ENCODE data around the gene TRIM46. TPM values are rescaled to one million over a fixed set of nuclear protein-coding genes. Genes with fewer than 3 reads are reported as not detected.

The TRIM46 gene
- total and polyA plus RNA-seq, 7 donors, result 0.16 to 3.0 (median 0.64) TPM; not detected in 1

DNA sequence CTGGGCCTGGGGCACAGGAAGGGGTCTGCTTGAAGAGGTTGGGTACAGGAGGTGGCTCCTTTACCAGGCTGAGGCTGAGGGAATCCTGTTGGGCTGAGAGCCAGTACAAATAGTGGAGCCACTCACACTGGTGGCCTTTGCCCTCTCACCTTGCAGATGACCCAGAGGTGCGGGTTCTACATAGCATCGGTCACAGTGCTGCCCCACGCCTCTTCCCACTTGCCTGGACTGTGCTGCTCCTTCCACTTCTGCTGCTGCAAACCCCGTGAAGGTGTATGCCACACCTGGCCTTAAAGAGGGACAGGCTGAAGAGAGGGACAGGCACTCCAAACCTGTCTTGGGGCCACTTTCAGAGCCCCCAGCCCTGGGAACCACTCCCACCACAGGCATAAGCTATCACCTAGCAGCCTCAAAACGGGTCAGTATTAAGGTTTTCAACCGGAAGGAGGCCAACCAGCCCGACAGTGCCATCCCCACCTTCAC lies 39.8 kb upstream of the TRIM46 start:
- H3K27ac ChIP-seq, result peak overlapping the region; percentile 94 to 99 (median 98)
- no peaks in the 10 kb centered on the region for H3K9me3 ChIP-seq
- 31 to 75% methylated on average over 7 of the region's 7 CpGs for WGBS, 2 donors
- H3K4me3 ChIP-seq, result no peak overlapping the region
- peaks cover 19 to 35% (median 21%) of the 10 kb centered on the region in 4 donors for H3K36me3 ChIP-seq
- no peaks in the 10 kb centered on the region for H3K27me3 ChIP-seq
- no peak for TF ChIP-seq POLR2AphosphoS5 (IDR thresholded peaks at IDR 0.05)
- no peak for TF ChIP-seq EP300 (IDR thresholded peaks at IDR 0.05)
- TF ChIP-seq, protein P1, sequence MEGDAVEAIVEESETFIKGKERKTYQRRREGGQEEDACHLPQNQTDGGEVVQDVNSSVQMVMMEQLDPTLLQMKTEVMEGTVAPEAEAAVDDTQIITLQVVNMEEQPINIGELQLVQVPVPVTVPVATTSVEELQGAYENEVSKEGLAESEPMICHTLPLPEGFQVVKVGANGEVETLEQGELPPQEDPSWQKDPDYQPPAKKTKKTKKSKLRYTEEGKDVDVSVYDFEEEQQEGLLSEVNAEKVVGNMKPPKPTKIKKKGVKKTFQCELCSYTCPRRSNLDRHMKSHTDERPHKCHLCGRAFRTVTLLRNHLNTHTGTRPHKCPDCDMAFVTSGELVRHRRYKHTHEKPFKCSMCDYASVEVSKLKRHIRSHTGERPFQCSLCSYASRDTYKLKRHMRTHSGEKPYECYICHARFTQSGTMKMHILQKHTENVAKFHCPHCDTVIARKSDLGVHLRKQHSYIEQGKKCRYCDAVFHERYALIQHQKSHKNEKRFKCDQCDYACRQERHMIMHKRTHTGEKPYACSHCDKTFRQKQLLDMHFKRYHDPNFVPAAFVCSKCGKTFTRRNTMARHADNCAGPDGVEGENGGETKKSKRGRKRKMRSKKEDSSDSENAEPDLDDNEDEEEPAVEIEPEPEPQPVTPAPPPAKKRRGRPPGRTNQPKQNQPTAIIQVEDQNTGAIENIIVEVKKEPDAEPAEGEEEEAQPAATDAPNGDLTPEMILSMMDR (IDR thresholded peaks at IDR 0.05), result no peak
- TF ChIP-seq POLR2A (IDR thresholded peaks at IDR 0.05), result no peak
- no peak for DNase-seq
- intact Hi-C loops (cut with DNase I), result loop anchor here (2.0 kb wide), 1 partner anchor 43 kb away; no protein-coding TSS in a partner anchor
- H3K4me1 ChIP-seq, result peaks cover 0 to 64% (median 46%) of the 10 kb centered on the region in 4 donors

DNA sequence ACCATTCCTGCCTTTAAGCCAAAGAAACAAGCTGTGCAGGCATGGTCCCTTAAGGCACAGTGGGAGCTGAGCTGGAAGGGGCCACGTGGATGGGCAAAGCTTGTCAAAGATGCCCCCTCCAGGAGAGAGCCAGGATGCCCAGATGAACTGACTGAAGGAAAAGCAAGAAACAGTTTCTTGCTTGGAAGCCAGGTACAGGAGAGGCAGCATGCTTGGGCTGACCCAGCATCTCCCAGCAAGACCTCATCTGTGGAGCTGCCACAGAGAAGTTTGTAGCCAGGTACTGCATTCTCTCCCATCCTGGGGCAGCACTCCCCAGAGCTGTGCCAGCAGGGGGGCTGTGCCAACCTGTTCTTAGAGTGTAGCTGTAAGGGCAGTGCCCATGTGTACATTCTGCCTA lies 39.3 kb upstream of the TRIM46 start:
- no peaks in the 10 kb centered on the region for H3K9me3 ChIP-seq
- peak overlapping the region; percentile 94 to 99 (median 98) for H3K27ac ChIP-seq
- WGBS, 2 donors, result 27 to 54% methylated on average over 1 of the region's 1 CpG
- H3K4me1 ChIP-seq, result peaks cover 0 to 65% (median 46%) of the 10 kb centered on the region in 4 donors
- H3K4me3 ChIP-seq, result peak overlapping the region in 1 of 4 donors; percentile 70
- DNase-seq, result no peak
- intact Hi-C loops (cut with DNase I), result loop anchor here (2.0 kb wide), 1 partner anchor 44 kb away; no protein-coding TSS in a partner anchor
- peaks cover 19 to 35% (median 21%) of the 10 kb centered on the region in 4 donors for H3K36me3 ChIP-seq
- TF ChIP-seq POLR2A (IDR thresholded peaks at IDR 0.05), result no peak
- H3K27me3 ChIP-seq, result no peaks in the 10 kb centered on the region

DNA sequence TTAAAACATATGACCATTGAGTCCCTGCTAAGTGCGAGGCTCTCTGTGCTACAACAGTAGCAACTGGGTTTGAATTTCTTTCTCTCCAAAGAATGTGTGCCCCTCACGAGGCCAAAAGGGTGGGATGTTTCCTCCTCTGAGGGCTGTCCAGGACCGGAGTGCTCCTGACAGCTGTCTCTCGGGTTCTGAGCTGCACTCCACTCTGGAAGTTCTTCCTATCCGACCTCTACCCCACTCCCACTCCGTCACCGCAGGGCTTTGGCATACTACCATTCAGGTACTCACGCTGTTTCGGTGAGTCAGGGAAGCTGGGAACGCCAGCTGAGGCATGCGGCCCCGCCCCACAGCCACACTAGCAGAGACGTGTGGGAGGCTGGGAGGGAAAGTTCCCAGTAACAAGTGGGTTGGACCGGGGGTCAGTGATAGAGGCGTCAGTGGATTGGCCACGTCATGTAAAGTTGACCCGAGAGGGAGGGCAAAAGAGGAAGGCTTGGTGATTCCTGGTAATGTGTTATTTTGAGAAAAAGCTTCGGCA lies 38.7 kb upstream of the TRIM46 start:
- Histone ChIP-seq H3K4me3 (peak overlapping the region; percentile 52 to 72 (median 70)), H3K36me3 (peaks cover 19 to 35% (median 21%) of the 10 kb centered on the region in 4 donors), H3K27ac (peak overlapping the region; percentile 94 to 99 (median 98)), H3K9me3 (no peaks in the 10 kb centered on the region), H3K4me1 (peaks cover 0 to 65% (median 45%) of the 10 kb centered on the region in 4 donors), H3K27me3 (no peaks in the 10 kb centered on the region)
- intact Hi-C loops (cut with DNase I), result loop anchor here (2.0 to 5.0 kb wide), 2 partner anchors 37 to 44 kb away; partner anchors contain the start of genes KRTCAP2 and TRIM46
- 5 to 23% methylated on average over 18 of the region's 18 CpGs for WGBS, 2 donors
- TF ChIP-seq POLR2AphosphoS5 (IDR thresholded peaks at IDR 0.05) (peak in 2 of 4 donors; percentile 33 to 76), POLR2A (IDR thresholded peaks at IDR 0.05) (no peak), EP300 (IDR thresholded peaks at IDR 0.05) (peak in 1 of 4 donors; percentile 5)
- TF ChIP-seq, protein P1 (IDR thresholded peaks at IDR 0.05), result no peak
- DNase-seq, result peak; percentile 95

DNA sequence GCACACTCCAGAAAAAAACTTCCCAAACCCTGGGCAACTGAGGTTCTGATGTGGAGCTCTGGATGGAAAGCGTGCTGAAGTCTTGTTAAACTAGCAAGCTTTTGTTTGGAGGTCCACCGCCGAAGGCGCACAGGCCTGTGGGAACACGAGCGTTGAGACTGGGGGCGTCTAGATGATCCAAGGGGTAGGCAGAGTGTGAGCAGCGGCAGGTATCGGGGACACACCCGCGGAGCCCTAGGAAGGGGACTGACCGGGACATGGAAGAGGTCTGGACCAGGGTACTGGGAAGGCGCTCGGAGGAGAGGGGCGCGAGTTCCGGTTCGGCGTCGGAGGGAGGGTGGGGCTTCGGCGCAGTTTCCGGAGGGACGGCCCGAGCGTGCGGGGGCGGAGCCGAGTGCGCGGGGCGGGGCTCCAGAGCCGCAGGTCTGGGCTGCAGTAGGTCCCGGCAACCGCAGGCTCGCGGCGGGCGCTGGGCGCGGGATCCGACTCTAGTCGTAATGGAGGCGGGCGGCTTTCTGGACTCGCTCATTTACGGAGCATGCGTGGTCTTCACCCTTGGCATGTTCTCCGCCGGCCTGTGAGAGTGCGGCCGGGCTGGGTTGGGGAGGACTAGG lies 38.1 kb upstream of the TRIM46 start, which contains the start of gene SLC50A1:
Gene SLC50A1, plus strand, starts transcription at position 438 of the 614 bp plus-strand sequence. Its CDS starts 60 bp downstream, at position 498.
- DNase-seq, result peak; percentile 98
- Histone ChIP-seq H3K36me3 (peaks cover 19 to 35% (median 21%) of the 10 kb centered on the region in 4 donors), H3K4me3 (peak within 1 kb of the TSS; percentile 52 to 72 (median 70)), H3K27ac (peak within 1 kb of the TSS; percentile 94 to 99 (median 98)), H3K27me3 (no peaks in the 10 kb centered on the region), H3K9me3 (no peaks in the 10 kb centered on the region), H3K4me1 (peaks cover 0 to 60% (median 41%) of the 10 kb centered on the region in 4 donors)
- WGBS, 2 donors, result 0 to 1% methylated on average over 52 of the region's 52 CpGs
- intact Hi-C loops (cut with DNase I), result loop anchor here (2.0 to 5.0 kb wide), 2 partner anchors 37 to 45 kb away; partner anchors contain the start of genes KRTCAP2 and TRIM46
- TF ChIP-seq EP300 (IDR thresholded peaks at IDR 0.05) (no peak), POLR2A (IDR thresholded peaks at IDR 0.05) (peak; percentile 72 to 90), POLR2AphosphoS5 (IDR thresholded peaks at IDR 0.05) (peak; percentile 92 to 95 (median 94))
- TF ChIP-seq, protein P1 (IDR thresholded peaks at IDR 0.05), result peak in 3 of 4 experiments; percentile 41 to 79 (median 78)

DNA sequence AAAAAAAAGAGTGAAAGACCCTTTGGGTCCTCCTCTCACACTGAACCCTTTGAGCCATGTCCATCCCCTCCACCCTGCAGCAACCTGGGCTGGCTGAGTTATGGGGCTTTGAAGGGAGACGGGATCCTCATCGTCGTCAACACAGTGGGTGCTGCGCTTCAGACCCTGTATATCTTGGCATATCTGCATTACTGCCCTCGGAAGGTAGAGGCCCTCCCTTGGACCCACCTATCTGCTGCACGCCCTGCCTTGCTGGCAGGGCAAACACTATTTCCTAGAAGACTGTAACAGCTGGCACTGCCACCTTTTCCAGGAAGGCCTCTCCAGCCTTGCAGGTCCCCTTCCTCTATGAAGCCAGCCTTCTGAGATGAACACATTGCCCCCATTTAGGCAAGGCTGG lies 36.9 kb upstream of the TRIM46 start:
- peaks cover 0 to 50% (median 40%) of the 10 kb centered on the region in 4 donors for H3K4me1 ChIP-seq
- intact Hi-C loops (cut with DNase I), result loop anchor here (5.0 kb wide), 1 partner anchor 36 kb away; the partner anchor contains the start of genes KRTCAP2 and TRIM46

More for the DNA sequence above, 36.9 kb upstream of the TRIM46 start:
- H3K9me3 ChIP-seq, result no peaks in the 10 kb centered on the region
- no peaks in the 10 kb centered on the region for H3K27me3 ChIP-seq
- peaks cover 14 to 29% (median 18%) of the 10 kb centered on the region in 4 donors for H3K36me3 ChIP-seq
- H3K27ac ChIP-seq, result peak overlapping the region; percentile 94 to 99 (median 98)
- DNase-seq, result no peak
- TF ChIP-seq POLR2A (IDR thresholded peaks at IDR 0.05) (no peak), POLR2AphosphoS5 (IDR thresholded peaks at IDR 0.05) (no peak)
- 13 to 24% methylated on average over 6 of the region's 6 CpGs for WGBS, 2 donors
- H3K4me3 ChIP-seq, result peak overlapping the region; percentile 52 to 72 (median 70)

Measured in sigmoid colon (tissue), 7 donors.